Head of caudate nucleus (tissue), 42 donors: Measurements from ENCODE around the gene ZNF652.
A peak's percentile ranks its signal among the peaks of the same experiment; 100 is the strongest.

Experiments used
- DNase-seq, 42 donors: peaks; one replicate each; pipeline versions ENCODE4 v3.0.0 to v3.0.0-alpha.2; 2020 to 2021; ENCODE audit warnings: mixed read lengths in 7 of 42
- intact Hi-C: fragments of 100-400 bp; cut with DNase I; formaldehyde crosslinking; loops from one replicate; pipeline ENCODE4 v1.15.0; 2022

ZNF652 gene

DNA sequence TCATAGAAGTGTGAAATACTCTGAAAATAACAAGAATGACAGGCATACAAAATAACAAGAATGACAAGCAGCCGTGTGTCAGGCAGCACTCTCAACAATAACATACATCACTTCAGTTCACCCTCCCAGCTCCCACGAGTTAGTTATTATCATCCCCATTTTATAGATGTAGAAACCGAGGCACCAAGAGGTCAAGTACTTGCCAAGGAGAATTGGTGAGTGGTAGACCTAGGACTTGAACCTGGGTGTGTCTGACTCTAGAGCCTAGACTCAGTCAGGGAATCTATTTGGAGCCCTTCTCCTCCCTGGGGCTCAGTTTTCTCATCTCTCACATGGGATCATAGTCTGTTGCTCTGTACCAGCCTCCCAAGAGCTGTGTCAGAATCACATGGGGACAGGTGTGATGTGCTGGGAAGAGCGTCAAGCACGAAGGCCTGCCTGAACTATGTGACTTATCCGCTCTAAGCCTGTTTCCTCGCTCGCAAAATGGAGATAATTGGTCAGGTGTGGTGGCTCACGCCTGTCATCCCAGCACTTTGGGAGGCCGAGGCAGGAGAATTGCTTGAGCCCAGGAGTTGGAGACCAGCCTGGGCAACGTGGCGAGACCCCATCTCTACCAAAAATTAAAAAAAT is 112.0 kb downstream of the ZNF652 start:
- no peak for DNase-seq
- intact Hi-C loops = no loop called here

DNA sequence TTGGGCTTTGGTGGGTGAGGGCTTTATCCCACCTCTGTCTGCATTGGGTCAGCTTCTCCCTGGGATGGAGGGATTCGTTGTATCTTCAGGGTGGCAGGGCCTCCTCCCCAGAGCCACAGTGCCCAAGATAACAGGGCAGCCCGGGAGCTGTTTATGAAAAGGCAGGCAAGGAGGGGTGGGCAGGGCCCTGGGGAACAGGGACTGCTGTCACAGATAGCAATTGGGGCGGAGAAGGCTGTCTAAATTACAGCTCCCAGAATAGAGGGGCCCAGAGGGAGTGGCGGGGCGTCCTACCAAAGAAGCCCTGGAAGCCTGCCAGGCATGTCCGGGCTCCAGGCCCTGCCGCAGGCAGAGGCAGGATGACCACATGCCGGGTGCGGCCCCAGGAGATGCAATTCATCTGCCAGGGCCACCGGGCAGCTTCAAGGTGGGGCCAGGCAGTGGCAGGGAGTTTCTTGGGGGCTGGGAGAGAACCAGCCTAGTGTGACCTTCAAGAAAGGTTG is 112.7 kb downstream of the ZNF652 start:
- DNase-seq = peak in 6 of 42 donors; percentile 9 to 39 (median 25)
- intact Hi-C loops = no loop called here

DNA sequence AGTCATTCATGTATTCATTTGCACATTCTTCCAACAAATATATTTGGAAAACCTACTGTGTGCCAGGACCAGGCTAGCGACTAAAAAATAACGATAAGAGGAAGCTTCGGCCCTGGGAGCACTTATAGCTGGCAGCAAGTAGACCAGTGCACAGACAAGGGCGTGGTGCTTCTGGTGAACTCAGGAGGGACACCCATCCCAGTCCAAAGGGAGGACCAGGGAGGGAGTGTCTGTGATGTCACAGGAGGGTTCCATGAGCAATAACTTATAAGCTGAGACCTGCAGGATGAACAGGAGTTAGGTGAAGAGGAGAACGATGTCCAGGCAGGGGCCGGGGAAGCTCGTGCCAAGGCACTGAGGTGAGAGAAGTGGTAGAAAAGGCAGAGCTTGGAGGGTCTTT is 114.1 kb downstream of the ZNF652 start:
- no peak for DNase-seq
- intact Hi-C loops = no loop called here

DNA sequence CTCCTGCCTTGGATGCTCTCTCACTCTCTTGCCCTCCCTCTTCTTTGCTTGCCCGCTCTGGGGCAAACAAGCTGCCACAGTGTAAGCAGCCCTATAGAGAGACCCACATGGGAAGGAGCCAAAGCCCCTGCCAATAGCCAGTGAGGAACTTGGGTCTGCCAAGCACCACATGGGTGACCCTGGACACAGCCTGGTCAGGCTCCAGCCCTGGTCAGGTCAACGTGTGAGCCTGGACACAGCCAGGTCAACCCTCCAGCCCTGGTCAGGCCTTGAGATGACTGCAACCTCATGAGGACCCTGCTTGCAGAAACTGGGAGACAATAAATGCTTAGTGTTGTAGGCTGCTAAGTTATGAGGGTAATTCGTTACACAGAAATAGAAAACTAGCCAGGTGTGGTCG is 117.2 kb downstream of the ZNF652 start:
- intact Hi-C loops = no loop called here
- no peak for DNase-seq
